Mesothelial cell of epicardium (in vitro differentiated cells): ENCODE measurements around the gene ECHDC3. TPM values are rescaled to one million over a fixed set of nuclear protein-coding genes. Genes with fewer than 3 reads are reported as not detected.
"Not testable (repeated sequence)": the region's sequence is repeated elsewhere in the genome, so short reads cannot be mapped to it uniquely, and the experiment has no call there.

Experiments
- DNase-seq, 2 experiments: peaks; one replicate each; pipeline ENCODE4 v3.0.0; 2021; ENCODE audit warnings: low spot score in 2 of 2; ENCODE audit not compliant: unreplicated experiment in 2 of 2
- H3K27ac Mint-ChIP-seq: 2 replicates; pipeline ENCODE4 v1.8.0; 2021; ENCODE audit warnings: mixed read lengths
- H3K27me3 Mint-ChIP-seq: 2 replicates; pipeline ENCODE4 v1.8.0; 2021; ENCODE audit warnings: low read depth, mixed read lengths
- H3K36me3 Mint-ChIP-seq: 2 replicates; pipeline ENCODE4 v1.8.0; 2021; ENCODE audit warnings: mixed read lengths
- H3K4me1 Mint-ChIP-seq: 2 replicates; pipeline ENCODE4 v1.8.0; 2021; ENCODE audit warnings: mixed read lengths
- H3K4me3 Mint-ChIP-seq: 2 replicates; pipeline ENCODE4 v1.8.0; 2021; ENCODE audit warnings: mild to moderate bottlenecking, moderate library complexity, mixed read lengths
- H3K9me3 Mint-ChIP-seq: 2 replicates; pipeline ENCODE4 v1.8.0; 2021; ENCODE audit warnings: mixed read lengths
- total RNA-seq: library from RNA; stranded (reverse); gene quantifications from 3 replicates; pipeline ENCODE4 v1.2.1, GENCODE V29; 2021
- TF ChIP-seq, protein P1 (sequence below): fragments of 200-600 bp; sonication (generic); IDR thresholded peaks from one replicate; pipeline ENCODE4 v1.5.0; 2021; ENCODE audit warnings: antibody characterized with exemption; ENCODE audit not compliant: unreplicated experiment

ECHDC3 gene
- total RNA-seq, 1 donor from 2014 or later, result 5.1 TPM

DNA sequence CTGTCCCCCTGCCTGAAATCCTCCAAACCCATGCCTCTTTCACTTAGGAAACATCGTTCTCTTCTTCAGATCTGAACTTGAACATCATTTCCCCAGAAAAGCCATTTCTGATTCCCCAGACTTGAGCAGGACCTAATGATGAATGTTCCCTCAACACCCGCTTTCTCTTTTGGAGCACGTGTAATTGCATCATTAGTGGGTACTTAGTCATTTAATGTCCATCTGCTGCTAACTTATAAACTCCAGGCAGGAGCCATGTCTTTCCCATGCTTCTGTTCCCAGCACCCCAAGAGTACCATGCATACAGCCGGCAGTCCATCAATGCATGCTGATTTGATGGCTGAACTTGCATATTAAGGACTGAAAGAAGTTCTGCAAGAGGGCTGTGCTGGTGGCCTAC lies 36.5 kb upstream of the ECHDC3 start:
- Mint-ChIP-seq H3K9me3 (peaks cover 3% of the 10 kb centered on the region), H3K27me3 (no peaks in the 10 kb centered on the region), H3K4me1 (peaks cover 14% of the 10 kb centered on the region), H3K36me3 (peaks cover 2% of the 10 kb centered on the region), H3K4me3 (no peak overlapping the region), H3K27ac (no peak overlapping the region)
- TF ChIP-seq, protein P1, sequence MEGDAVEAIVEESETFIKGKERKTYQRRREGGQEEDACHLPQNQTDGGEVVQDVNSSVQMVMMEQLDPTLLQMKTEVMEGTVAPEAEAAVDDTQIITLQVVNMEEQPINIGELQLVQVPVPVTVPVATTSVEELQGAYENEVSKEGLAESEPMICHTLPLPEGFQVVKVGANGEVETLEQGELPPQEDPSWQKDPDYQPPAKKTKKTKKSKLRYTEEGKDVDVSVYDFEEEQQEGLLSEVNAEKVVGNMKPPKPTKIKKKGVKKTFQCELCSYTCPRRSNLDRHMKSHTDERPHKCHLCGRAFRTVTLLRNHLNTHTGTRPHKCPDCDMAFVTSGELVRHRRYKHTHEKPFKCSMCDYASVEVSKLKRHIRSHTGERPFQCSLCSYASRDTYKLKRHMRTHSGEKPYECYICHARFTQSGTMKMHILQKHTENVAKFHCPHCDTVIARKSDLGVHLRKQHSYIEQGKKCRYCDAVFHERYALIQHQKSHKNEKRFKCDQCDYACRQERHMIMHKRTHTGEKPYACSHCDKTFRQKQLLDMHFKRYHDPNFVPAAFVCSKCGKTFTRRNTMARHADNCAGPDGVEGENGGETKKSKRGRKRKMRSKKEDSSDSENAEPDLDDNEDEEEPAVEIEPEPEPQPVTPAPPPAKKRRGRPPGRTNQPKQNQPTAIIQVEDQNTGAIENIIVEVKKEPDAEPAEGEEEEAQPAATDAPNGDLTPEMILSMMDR, result no peak
- DNase-seq, result no peak

DNA sequence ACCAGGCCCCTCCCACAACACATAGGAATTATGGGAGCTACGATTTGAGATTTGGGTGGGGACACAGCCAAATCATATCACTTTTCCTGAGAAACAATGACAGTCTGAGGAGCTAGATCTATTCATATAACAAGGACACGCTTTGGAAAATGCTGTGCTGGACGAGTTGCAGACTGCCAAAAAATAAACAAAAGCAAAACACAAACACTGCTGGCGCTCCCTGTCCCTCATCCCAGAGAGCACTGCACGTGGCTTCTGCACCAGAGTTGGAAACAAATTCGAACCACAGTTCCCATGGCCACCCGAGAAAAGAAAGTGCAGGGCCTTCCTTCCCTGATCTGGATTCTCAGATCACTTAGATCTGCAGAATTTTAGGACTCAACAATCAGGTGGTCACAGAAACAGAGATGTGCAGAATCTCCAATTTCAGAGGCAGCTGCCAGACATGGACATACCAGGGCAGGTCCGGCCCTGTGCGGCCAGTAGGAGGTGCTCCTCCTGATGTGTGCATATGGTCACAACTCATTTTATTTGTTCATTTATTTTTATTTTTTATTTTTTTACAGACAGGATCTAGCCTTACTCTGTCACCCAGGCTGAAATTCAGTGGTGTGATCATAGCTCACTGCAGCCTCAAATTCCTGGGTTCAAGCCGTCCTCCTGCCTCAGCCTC lies 35.2 kb upstream of the ECHDC3 start:
- no peak for DNase-seq
- peaks cover 3% of the 10 kb centered on the region for H3K9me3 Mint-ChIP-seq
- peaks cover 2% of the 10 kb centered on the region for H3K36me3 Mint-ChIP-seq
- TF ChIP-seq, protein P1, result no peak
- no peak overlapping the region for H3K4me3 Mint-ChIP-seq
- H3K27me3 Mint-ChIP-seq, result no peaks in the 10 kb centered on the region
- no peak overlapping the region for H3K27ac Mint-ChIP-seq
- peaks cover 14% of the 10 kb centered on the region for H3K4me1 Mint-ChIP-seq

DNA sequence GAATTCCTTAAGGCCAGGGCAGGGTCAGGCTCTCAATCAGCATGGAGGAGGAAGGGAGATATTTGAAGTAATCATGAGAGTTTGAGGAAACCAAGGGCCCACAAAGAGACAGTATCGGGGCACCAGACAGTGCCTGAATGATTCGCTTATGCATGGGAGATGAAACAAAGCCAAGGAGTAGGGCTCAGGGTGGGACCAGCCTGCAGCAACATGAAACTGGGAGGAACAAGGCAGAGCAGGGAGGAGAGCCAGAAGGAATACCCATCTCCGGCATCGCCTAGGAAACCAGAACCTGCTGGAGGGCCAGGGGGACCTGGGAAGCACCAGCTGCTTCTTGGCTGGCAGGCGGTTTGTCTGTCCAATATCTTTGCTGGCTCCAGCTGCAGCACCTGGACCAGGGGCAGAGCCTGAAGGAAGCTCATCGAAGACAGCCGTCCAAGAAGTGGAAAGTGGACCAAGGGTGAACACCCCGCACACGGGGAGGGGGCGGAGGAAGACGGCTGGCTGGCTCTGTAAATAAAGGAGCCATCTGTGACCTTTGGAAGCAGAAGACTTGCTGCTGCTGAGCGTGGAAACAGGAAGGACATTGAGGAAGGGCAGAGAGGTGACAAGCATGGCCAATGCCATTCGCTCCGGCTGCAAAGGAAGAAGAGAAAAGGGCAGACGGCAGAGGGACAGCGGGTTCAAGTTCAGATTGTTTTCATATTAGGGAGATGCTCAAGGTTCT lies 34.4 kb upstream of the ECHDC3 start:
- peaks cover 3% of the 10 kb centered on the region for H3K9me3 Mint-ChIP-seq
- no peak overlapping the region for H3K4me3 Mint-ChIP-seq
- H3K4me1 Mint-ChIP-seq, result peaks cover 16% of the 10 kb centered on the region
- TF ChIP-seq, protein P1, result no peak
- H3K27me3 Mint-ChIP-seq, result no peaks in the 10 kb centered on the region
- no peak for DNase-seq
- no peak overlapping the region for H3K27ac Mint-ChIP-seq
- H3K36me3 Mint-ChIP-seq, result peaks cover 2% of the 10 kb centered on the region

DNA sequence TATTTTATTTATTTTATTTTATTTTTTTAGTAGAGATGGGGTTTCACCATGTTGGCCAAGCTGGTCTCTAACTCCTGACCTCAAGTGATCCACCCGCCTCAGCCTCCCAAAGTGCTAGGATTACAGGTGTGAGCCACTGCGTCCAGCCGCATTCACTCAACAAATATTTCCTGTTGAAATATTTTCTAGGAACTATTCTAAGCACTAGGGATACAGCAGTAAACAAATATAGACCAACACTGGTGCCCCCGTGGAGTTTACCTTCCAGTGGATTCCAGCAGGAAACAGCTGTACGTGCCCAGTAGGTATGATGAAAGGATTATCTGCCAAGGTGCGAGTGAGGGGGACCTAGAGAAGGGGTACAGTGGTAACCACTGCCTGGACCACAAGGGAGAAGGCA lies 33.4 kb upstream of the ECHDC3 start:
- not testable (repeated sequence) for H3K27me3 Mint-ChIP-seq, H3K9me3 Mint-ChIP-seq, H3K36me3 Mint-ChIP-seq, H3K4me3 Mint-ChIP-seq, H3K27ac Mint-ChIP-seq, DNase-seq
- peaks cover 23% of the 10 kb centered on the region for H3K4me1 Mint-ChIP-seq

DNA sequence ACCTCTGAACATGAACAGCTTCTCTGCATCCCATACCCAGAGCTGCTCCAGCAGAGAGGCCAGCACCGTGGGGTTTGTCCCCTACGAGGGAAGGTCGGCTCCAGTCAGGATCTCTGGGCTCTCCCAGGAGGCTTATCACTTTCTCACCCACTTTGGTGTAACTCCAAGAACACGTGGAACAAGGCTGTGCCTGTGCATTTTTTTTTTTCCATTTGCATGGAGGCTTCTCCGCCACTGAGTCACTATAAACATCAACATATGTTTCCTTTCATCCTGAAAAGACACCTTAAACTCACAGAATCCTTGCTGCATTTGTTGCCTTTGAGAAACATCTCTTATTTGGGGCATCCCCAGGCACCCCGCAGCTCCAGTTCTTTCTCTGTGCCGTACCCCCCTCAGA lies 29.4 kb upstream of the ECHDC3 start:
- H3K36me3 Mint-ChIP-seq, result no peaks in the 10 kb centered on the region
- no peak for DNase-seq
- H3K27me3 Mint-ChIP-seq, result no peaks in the 10 kb centered on the region
- no peak overlapping the region for H3K4me3 Mint-ChIP-seq
- H3K9me3 Mint-ChIP-seq, result peaks cover 5% of the 10 kb centered on the region
- no peak overlapping the region for H3K27ac Mint-ChIP-seq
- TF ChIP-seq, protein P1, result no peak
- H3K4me1 Mint-ChIP-seq, result peaks cover 9% of the 10 kb centered on the region

DNA sequence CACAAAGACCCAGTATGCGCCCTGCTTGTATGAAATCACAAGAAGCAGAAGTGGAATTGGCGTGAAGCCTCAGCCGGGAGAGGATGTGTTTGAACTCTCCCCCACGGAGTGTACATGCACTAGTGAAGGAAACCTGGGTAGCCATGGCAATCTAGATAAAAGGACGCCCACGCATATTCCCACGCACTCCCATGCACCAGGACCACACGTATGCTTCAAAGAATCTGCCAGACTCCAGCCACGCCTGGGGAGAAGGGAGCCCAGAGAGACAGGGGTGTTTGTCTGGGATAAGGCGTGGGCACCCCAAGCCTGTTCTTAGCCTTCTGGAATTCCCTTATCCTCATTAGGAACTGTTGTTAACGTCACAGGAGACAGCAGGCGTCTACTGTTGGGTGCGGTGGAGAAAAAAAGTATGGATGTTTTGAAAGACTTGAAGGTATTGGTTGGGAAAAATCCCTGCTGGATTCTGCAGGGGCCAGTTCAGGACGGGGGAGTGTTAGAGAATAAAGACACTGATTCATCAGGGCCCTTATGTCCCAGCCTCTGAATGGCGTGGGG lies 28.9 kb upstream of the ECHDC3 start:
- Mint-ChIP-seq H3K4me3 (no peak overlapping the region), H3K27ac (peak overlapping the region; percentile 44), H3K27me3 (no peaks in the 10 kb centered on the region), H3K36me3 (peaks cover 1% of the 10 kb centered on the region), H3K9me3 (peaks cover 7% of the 10 kb centered on the region), H3K4me1 (peaks cover 9% of the 10 kb centered on the region)
- no peak for DNase-seq
- TF ChIP-seq, protein P1, result no peak
